Kidney tubule cell (primary cell): ENCODE data around the gene LRFN5.
A peak's percentile ranks its signal among the peaks of the same experiment; 100 is the strongest.
"Not testable (repeated sequence)": the region's sequence is repeated elsewhere in the genome, so short reads cannot be mapped to it uniquely, and the experiment has no call there.

ENCODE experiments used
- DNase-seq: peaks from one replicate; pipeline ENCODE4 v3.0.0-alpha.2; 2018; ENCODE audit warnings: low spot score

Gene LRFN5

DNA sequence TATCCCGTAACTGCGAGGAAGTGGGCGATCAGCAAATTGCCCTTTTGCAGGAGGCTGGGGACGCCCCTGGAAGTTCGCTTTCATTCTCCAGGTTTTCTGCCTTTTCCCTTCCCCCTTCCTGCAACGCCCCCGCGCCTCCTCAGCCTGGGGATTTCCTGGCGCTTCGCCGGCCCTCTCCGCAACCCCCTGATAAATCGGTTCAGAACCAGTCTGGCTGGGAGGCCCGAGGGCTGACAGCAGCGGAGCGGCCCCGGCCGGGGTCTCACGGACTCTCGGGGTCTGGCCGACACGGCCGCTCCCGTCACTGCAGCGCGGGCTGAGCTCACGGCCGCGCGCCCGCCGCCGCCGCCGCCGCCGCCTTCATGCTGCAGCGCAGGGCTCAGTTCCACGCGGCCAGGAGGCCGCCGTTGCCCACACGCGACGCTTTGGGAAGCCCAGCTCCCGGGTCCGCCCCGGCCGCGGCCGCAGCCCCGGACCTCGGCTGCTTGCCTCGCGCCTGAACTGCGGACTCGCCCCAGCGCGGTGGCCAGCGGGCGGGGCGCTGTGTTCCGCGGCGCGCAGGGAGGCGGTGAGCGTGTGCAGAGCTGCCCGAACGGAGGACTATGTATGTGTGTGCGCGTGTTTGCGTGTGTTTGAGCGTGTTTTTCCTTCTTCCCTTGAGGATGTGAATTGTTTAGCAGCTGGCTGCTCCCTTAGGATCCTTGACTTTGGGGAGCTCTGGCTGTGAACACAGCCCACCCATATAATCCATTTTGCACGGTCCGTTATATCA, at the start of gene LRFN5:
Gene LRFN5 (plus strand): TSS at position 345 of the 772 bp plus-strand sequence.
- DNase-seq: peak; percentile 20

DNA sequence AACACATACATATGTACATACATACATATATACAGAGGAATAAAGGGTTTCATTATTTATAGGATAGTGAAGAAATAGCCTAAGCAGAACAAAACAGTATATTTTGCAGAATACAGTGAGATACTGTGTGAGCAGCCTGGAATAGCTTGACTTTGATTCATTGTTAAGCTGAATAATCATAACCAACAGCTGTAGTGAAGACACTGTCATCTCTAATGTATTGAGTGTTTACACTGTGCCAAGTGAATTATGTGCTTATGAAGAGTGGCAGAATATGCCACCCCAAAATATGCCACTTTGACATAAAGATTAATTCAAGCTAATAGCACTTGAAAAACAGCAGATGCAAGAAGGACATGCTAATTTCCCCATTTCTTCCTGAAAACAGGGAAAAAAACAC, 48.2 kb upstream of the LRFN5 start:
- no peak for DNase-seq

DNA sequence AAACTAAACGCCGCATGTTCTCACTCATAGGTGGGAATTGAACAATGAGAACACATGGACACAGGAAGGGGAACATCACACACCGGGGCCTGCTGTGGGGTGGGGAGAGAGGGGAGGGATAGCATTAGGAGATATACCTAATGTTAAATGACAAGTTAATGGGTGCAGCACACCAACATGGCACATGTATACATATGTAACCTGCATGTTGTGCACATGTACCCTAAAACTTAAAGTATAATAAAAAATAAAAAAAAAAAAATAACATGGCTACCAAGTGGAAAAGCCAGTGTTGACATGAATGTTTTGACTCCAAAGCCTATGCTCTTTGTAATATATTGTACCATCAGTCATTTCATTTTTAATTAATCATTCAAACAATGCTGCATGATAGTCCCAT, 39.8 kb upstream of the LRFN5 start:
- DNase-seq: not testable (repeated sequence)

DNA sequence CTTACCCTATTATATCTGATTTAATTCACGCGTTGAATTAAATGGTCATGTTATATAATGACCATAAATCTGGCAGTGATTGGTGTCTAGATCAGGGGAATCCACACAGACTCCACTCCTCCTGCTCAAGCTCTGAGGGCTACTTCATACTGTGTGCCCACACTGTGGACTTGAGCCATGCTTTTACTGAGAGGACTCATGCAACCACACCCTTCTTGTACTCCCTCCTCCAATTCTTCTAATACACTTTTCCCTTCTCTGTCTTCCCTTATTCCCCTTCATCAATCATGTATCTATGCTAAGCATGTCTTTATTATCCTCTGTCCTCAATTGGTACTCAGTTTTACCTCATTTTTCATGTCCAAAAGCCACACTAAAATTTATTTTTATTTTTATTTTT, 37.7 kb upstream of the LRFN5 start:
- DNase-seq: no peak

DNA sequence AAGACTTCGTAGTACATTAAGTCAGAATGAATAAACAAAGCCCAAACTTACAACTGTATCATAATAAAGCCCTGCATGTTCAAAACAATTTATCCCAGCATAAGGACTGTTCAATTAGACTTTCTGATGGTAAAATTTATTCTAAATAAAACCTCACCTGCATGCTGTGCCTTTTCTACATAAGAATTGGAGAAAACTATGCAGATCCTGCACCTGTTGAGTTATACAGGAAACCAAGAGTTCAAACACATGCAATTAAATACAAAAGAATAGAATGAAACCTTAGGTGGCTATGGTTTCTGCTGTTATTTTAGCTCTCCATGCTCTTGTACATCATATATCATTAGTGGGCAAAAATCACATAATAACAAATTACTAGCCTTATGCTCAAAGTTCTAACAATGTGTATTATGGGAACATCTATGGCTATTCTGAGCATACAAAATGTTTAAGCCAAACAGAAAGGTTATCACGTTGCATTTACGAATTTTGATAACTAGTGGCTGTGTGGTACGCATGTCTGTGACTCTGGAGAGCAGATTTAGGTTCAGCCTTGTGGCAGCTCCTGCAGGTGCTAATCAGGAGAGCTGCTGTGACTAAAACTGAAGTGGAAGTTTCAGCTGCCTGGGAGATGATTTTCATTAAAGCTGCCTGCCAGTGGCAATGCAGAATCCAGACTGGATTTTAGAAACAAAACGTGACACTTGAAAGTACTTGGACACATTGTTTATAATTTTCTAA, 36.1 kb upstream of the LRFN5 start:
- no peak for DNase-seq

DNA sequence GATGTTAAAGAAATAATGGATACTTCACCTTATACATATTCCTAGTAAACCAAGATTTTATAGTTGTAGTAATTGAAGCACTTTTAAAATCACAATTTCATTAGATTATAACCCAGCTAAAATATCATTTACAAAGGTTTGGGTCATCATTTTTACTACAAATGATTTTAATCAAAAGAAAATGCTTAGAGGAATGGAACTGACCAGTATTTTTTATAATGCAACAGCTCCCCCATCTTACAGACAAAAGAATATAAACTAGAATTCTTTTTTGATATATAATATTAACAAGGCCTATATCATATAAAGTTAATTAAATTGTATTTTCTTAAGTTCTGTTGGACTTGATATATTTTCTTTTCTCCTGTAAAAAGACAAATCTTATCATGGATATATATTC, 20.4 kb upstream of the LRFN5 start:
- no peak for DNase-seq

DNA sequence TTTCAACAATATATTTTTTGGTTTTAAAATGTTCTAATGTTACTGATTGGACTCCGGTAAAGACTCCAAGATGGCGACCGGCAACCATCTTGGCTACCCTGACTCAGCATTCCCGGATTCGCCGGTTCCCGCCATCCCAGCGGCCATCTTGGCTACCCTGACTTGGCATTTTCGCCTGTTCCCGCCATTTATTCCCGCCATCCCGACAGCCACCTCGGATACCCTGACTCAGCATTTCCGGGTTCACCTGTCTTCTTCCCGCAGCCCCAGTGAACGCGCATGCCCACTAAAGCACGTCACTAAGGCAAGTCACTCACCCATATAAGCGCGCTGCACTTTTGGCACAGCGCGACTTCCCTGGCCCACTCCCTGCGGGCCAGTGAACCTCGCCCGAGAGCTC, 9.0 kb upstream of the LRFN5 start:
- DNase-seq: no peak

DNA sequence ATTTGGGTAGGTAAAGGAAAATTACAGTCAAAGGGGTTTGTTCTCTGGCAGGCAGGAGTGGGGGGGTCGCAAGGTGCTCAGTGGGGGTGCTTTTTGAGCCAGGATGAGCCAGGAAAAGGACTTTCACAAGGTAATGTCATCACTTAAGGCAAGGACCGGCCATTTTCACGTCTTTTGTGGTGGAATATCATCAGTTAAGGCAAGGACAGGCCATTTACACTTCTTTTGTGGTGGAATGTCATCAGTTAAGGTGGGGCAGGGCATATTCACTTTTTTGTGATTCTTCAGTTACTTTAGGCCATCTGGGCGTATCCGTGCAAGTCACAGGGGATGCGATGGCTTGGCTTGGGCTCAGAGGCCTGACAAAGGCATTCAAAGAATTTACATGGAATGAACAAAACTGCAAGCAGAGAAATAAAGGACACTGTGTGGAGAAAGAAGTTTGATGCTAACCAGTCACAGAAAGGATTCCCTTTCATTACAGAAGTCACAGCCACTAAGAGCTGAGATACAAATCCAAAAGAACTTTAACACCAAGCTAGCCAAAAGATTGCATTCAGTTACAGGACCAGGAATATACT, 6.8 kb upstream of the LRFN5 start:
- DNase-seq: not testable (repeated sequence)

DNA sequence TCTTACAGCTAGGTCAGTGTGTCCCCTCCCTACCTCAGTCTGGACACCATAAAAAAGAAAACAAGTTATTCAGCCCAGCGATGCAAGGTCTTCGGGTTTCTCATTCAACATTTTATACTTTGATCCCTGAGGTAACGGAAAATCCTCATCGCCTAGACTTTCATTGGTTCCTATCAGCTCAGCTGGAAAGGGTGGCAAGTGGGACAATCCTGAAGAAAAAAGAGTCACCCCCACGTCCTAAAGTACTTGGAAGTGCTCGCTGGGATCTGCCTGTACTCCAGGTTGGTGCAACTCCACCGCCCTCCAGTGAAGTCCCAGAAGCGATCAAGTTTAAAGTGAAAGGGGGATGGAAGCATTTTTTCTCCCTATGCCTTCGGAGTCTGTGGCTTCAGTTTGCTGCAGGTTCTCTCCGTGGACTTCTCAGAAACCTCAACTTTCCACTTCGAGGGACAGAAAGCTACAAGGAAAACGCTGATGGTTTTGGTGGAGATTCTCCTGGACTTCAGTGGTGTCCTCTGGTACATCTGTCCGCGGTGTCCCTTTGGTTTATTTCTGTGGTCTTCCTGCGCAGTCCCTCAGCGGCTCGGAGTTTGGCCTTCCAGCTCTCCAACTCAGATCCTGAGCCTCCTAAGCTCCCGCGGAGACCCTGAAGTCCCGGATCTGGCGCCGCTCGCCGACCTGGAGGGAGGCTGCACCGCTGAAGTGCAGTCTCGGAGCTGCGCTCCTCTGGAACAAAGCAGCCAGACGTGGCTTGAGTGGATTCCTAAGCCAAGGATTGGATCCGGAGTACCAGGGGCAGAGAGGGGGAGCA, 1.8 kb upstream of the LRFN5 start:
- DNase-seq: peak; percentile 40

DNA sequence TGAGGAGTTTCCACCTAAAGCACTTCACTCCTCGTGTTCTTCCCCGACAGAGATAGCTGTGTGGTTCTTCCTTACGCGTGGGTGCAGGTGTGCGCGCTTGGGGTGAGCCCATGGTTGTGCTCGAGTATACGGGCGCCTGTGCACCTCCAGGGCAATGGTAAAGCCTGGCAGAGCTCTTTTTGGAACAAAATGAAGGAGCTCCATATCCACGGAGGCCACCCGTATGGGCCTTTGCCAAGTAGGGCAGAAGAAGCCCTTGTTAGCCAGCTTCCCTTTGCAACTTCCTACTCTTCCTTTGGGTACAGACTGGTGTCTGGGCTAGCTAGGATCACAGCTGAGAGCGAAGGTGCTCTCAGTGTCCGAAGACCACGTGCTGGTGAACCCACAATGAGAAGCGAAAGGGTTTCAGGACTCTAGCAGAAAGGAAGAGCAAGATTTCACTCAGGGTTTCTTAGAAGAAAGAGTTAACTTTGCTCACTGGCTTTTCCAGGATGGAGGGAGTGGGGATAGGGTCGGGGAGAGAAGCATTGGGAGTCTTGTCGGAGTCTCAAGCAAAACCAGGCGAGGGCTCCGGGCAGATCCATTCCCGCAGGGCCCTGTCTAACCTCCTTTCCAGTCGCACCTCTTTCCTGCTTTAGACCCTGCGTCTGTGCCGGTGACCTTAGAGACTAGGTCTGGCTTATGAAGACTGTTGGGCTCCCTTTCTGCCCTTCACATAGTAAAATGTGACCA, 960 bp upstream of the LRFN5 start:
- no peak for DNase-seq

DNA sequence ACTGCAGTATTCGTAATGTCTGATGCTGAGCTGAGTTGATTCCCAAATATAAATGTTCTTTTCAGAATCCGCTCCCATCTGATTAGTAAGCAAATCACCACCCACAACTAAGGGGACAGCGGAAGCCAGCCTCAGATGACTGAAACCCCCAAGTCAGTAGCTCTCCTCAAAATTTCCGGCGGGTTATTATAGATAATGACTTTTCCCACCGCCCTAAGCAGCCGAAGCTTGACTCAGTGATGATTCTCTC, 469 bp upstream of the LRFN5 start:
- no peak for DNase-seq

DNA sequence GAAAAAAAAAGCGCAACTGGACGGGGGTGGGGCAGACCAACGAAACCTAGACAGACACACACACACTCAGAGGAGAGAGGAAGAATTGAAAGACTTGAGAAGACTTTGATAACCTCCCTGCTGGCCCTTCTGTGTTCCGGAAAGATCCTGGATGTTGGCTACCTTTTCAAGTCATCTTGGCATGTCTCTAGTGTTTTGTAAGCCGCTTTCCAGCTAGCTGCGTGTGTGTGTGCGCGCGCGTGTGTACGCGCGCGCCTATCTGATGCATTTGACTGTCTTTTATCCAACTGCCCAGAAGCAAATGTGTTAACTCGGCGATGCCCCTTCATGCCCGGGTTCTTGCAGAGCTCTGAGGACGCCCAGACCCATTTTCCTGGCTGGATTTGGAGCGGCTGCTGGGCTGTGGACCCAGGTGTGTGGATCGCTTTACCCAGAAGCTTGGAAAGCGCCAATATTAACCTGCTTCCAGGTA, 664 bp downstream of the LRFN5 start:
- DNase-seq: no peak

DNA sequence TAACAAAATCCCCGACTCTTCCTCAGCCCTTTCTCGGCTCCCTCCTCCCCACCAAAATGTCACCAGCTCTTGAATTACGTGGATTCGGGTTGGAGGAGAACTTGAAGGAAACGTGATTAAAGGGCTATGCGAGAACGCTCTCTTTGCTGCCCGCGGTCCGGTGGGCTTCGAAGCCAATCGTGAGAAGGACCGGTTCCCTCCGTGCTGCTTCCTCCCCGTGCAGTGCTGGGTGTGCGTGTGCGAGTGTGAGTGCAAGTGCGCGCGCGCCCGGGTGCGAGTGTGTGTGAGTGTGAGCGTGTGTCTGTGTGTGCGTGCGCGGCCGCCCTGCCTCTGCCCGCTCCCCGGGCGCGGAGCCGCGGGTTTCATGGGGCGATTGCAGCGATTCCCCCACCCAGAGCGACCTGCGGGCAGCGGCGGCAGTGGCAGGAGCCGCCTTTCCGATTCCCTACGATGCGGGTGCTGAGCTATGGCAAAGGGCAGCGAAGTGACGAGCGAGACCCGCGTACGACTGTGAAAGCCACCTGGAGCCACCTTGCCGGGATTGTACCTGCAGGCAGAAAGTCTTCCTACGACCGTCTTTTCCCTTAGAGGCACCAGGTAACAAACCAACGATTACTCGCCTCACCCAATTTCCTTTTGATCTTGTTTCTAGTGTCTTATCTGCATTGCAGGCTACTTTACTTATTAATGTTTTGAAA, 1.4 kb downstream of the LRFN5 start:
- DNase-seq: no peak

DNA sequence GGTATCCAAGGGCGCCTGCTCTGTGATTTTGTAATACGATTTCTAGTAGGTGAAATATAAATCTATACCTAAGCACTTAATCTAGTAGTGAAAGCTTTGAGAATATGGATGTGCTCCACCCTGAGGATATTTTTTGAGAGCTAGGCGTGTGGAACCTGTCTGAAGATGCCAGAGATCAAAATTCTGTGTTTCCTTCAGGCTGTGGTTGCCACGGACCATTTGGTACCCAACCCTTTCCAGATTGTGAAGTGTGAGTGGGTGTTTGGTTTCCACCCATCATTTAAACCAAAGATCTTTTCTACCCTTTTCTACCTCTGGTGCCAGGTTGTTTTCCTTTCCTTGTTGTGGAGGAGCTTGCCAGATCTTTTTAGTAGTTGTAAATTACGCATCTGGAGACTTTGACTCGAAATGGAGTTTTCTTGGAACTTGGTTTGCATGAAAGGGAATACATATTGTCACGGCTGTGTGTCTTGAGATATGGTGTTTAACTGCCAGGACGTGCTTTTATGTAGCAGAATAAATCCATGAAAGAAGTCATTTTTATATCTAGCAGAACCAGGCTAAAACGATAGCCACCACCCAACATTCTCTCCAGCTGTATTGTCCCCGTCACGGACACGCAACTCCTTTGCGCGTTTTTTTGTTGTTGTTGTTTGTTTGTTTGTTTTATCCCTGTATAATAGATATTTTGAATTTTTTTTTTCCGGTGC, 2.2 kb downstream of the LRFN5 start:
- DNase-seq: no peak

DNA sequence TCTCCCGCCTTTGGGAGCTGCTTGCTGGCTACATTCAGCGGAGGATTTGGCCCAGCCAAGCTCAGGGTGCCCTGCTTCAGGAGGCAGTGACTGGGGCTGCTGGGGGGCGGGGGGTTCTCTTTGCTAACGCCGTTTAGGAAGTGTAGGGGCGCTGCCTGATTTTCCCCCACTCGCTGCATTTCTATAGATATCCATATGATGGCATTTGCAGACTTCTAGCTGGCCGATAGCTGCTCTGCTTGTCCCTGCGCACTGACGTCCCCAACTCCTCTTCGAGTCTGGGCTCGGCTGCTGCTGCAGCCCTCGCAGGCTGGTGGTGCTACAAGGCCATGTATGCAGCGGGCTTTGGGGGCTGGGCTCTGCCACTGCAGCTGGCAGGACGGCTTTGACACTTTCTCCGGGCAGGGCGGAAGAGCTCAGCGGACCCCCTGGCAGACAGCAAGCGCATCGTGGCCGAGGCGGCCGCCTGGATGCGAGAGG, 3.1 kb downstream of the LRFN5 start:
- DNase-seq: peak; percentile 20

DNA sequence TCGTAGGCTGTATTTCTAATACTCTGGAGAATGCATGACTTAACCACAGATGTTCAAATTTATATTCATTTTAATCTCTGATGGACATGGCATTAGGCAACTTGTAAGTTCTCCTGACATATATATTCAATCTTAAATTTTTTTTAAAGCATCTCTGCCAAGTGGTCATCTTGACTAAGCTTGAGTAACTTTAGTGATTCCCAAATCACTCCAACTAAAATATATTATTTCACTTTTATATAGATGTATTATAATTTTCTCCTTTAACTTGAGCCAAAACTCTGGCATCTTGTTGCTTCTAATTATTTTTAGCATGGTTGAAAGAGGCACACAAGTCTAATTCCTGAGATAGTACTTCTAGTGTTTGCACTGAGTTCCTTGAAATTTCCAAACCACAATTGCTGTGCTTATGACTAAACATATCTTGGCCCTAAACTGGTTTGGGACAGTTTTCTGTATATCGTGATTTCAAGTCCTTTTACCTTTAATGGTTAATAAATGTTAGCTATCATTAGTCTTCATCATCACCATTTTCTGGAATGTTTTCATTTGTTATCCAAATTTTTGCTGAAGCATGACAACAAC, 8.4 kb downstream of the LRFN5 start:
- DNase-seq: no peak

DNA sequence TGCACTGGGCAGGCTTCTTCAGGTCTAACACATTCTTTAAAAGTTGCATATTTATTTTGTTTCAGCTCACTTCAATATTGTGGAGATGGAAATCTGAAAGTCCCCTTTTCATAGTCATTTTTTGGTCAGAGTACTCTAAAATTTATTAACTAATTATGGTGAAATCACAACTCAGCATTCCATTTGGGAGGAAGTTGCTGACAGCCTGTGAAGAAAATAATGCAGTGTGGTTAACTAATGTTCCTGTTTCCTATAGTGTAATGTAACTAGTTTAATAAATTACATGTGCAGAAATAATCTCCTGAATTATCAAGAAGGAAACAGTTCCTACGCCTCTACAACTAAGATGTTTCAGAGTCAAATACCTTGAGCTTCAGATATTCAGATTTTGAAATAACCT, 17.1 kb downstream of the LRFN5 start:
- no peak for DNase-seq

DNA sequence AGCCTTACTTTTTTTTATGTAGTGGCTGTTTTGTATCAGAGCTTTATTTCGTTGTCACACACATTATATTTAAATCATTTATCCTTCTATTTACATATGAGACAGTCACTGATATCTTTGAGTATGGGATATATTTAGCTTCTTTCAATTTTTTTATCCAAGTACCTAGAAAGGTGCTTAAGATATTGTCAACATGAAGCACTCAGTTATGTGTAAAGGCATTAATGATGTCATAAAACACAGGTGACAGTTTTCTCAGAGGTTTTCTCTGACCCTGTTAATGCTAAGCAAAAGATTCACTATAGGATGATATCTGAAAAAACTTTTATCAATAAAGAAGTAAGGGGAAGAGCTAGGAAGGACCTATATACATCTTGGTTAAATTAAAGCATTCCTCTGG, 23.2 kb downstream of the LRFN5 start:
- no peak for DNase-seq

DNA sequence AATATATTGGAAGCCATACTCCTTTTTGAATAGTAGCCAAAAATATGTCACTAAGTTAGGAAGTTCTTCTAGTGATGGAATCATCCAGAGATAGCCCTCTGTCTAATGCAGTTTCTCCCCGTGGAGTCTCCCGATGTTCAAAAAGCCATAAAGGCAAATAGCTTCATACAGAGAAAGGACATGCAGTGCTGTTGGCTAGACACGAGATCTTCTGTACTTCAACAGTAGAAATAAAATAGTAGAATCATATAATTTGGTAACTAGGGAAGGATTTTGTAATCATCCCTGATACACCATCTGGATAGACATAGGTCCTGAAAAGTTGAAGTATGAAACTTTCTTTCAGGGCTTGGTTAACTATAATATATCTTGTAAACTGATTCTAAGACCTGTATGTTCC, 27.6 kb downstream of the LRFN5 start:
- DNase-seq: no peak
